ENCODE results near the gene GRM6.
A peak's percentile ranks its signal among the peaks of the same experiment; 100 is the strongest.

Gene GRM6

GRCh38 chr5:178994580-178995340, at the start of gene GRM6:
TSS of gene GRM6 (minus strand) at chr5:178995320. CDS start at chr5:178994944, 376 bp downstream.
- DNase-seq (ENCODE audit: low read depth in 2 of 3, low spot score in 1 of 3) = no peak

- no peak for DNase-seq (ENCODE audit: low read depth in 2 of 3, low spot score in 1 of 3)
These were observed 49.6 kb upstream of the GRM6 start for GRCh38 chr5:179044765-179045164.

GRCh38 chr5:179033004-179033580, 38.0 kb upstream of the GRM6 start:
- no peak for DNase-seq (ENCODE audit: low read depth in 2 of 3, low spot score in 1 of 3)

- DNase-seq (ENCODE audit: low read depth in 2 of 3, low spot score in 1 of 3) = peak; percentile 84 to 87 (median 86)
These were observed 28.5 kb upstream of the GRM6 start, which contains the start of gene ZNF879 for GRCh38 chr5:179023528-179024189. TSS of gene ZNF879 (plus strand) at chr5:179023804. CDS start at chr5:179025005, 1,201 bp downstream.

- DNase-seq (ENCODE audit: low read depth in 2 of 3, low spot score in 1 of 3) = no peak
These were observed 13.5 kb upstream of the GRM6 start for GRCh38 chr5:179008667-179009066.

GRCh38 chr5:179006564-179006963, 11.4 kb upstream of the GRM6 start:
- no peak for DNase-seq (ENCODE audit: low read depth in 2 of 3, low spot score in 1 of 3)

- no peak for DNase-seq (ENCODE audit: low read depth in 2 of 3, low spot score in 1 of 3)
These were observed 3.3 kb upstream of the GRM6 start for GRCh38 chr5:178998441-178998840.

- DNase-seq (ENCODE audit: low read depth in 2 of 3, low spot score in 1 of 3) = no peak
These were observed 2.1 kb upstream of the GRM6 start for GRCh38 chr5:178997191-178997590.

GRCh38 chr5:178996156-178996555, 1.0 kb upstream of the GRM6 start:
- no peak for DNase-seq (ENCODE audit: low read depth in 2 of 3, low spot score in 1 of 3)

- no peak for DNase-seq (ENCODE audit: low read depth in 2 of 3, low spot score in 1 of 3)
These were observed 196 bp upstream of the GRM6 start for GRCh38 chr5:178995341-178995690.

- no peak for DNase-seq (ENCODE audit: low read depth in 2 of 3, low spot score in 1 of 3)
These were observed 1.1 kb downstream of the GRM6 start for GRCh38 chr5:178993955-178994579.

- no peak for DNase-seq (ENCODE audit: low read depth in 2 of 3, low spot score in 1 of 3)
These were observed 1.8 kb downstream of the GRM6 start for GRCh38 chr5:178993236-178993765.

GRCh38 chr5:178992291-178992895, 2.7 kb downstream of the GRM6 start:
- DNase-seq (ENCODE audit: low read depth in 2 of 3, low spot score in 1 of 3) = no peak

GRCh38 chr5:178991190-178992145, 3.7 kb downstream of the GRM6 start:
- DNase-seq (ENCODE audit: low read depth in 2 of 3, low spot score in 1 of 3) = no peak

- DNase-seq (ENCODE audit: low read depth in 2 of 3, low spot score in 1 of 3) = no peak
These were observed 4.6 kb downstream of the GRM6 start for GRCh38 chr5:178990491-178990890.

GRCh38 chr5:178989311-178989710, 5.8 kb downstream of the GRM6 start:
- no peak for DNase-seq (ENCODE audit: low read depth in 2 of 3, low spot score in 1 of 3)

- no peak for DNase-seq (ENCODE audit: low read depth in 2 of 3, low spot score in 1 of 3)
These were observed 6.5 kb downstream of the GRM6 start for GRCh38 chr5:178988436-178989220.

- DNase-seq (ENCODE audit: low read depth in 2 of 3, low spot score in 1 of 3) = no peak
These were observed 8.7 kb downstream of the GRM6 start for GRCh38 chr5:178986326-178986960.

All from stimulated activated CD4-positive, alpha-beta T cell treated with anti-CD3 and anti-CD28 coated beads, Interleukin-12 subunit alpha, Interleukin-12 subunit beta, amount 100 ng/mL, for 48 hours (primary cell).